SU-DHL-6 (cell line): ENCODE results near the gene KIF2C.

Experiments used
- H2AFZ ChIP-seq: fragments of 200-600 bp; sonication (generic); 2 replicates; pipeline ENCODE4 v1.6.1; 2014; ENCODE audit warnings: low read depth, mild to moderate bottlenecking, moderate library complexity, mixed read lengths, antibody characterized with exemption, low read length; ENCODE audit not compliant: severe bottlenecking
- H3F3A ChIP-seq: fragments of 200-600 bp; shearing (Covaris generic); 2 replicates; pipeline ENCODE4 v1.6.0; 2016; ENCODE audit warnings: antibody characterized with exemption, mild to moderate bottlenecking; ENCODE audit not compliant: insufficient read depth
- H3K27ac ChIP-seq: fragments of 200-600 bp; sonication (generic); 2 replicates; pipeline ENCODE4 v1.5.1; 2016; ENCODE audit warnings: low read depth, mild to moderate bottlenecking, low read length, moderate library complexity, mixed read lengths
- H3K27me3 ChIP-seq: fragments of 200-600 bp; sonication (generic), shearing (Covaris generic); 2 replicates; pipeline ENCODE4 v1.6.0; 2014; ENCODE audit warnings: mild to moderate bottlenecking, low read length
- H3K36me3 ChIP-seq: fragments of 200-600 bp; sonication (generic); 2 replicates; pipeline ENCODE4 v1.6.1; 2014; ENCODE audit warnings: mild to moderate bottlenecking, low read length, mixed read lengths
- H3K4me2 ChIP-seq: fragments of 300-600, 200-600 bp; shearing (Covaris generic), sonication (generic); 2 replicates; pipeline ENCODE4 v1.6.0; 2014; ENCODE audit warnings: low read length, low read depth, mild to moderate bottlenecking; ENCODE audit not compliant: poor library complexity, severe bottlenecking
- H3K4me3 ChIP-seq: fragments of 200-600 bp; sonication (generic); 2 replicates; pipeline ENCODE4 v1.5.1; 2014; ENCODE audit warnings: antibody characterized with exemption, low read length, mild to moderate bottlenecking, mixed read lengths; ENCODE audit not compliant: insufficient read depth, poor library complexity, severe bottlenecking
- H3K79me2 ChIP-seq: fragments of 200-600 bp; sonication (generic); 2 replicates; pipeline ENCODE4 v1.6.1; 2014; ENCODE audit warnings: mild to moderate bottlenecking, low read length, moderate library complexity; ENCODE audit not compliant: insufficient read depth
- H3K9ac ChIP-seq: fragments of 200-600 bp; sonication (generic); 2 replicates; pipeline ENCODE4 v1.7.0; 2014; ENCODE audit warnings: mild to moderate bottlenecking, low read length
- H3K9me2 ChIP-seq: fragments of 200-600 bp; sonication (generic); replicated peaks from 2 replicates; pipeline ENCODE4 v1.6.1; 2014; ENCODE audit warnings: low read length; ENCODE audit not compliant: insufficient read depth
- H3K9me3 ChIP-seq: fragments of 200-600 bp; sonication (generic); 2 replicates; pipeline ENCODE4 v1.6.1; 2014; ENCODE audit warnings: low read length, mixed read lengths; ENCODE audit not compliant: insufficient read depth
- H4K20me1 ChIP-seq: fragments of 200-600 bp; sonication (generic); 2 replicates; pipeline ENCODE4 v1.6.1; 2014; ENCODE audit warnings: low read depth, mild to moderate bottlenecking, antibody characterized with exemption, low read length, moderate library complexity, mixed read lengths
- EZH2phosphoT487 ChIP-seq: fragments of 200-600 bp; sonication (generic), shearing (Covaris generic); conservative IDR thresholded peaks from 2 replicates; pipeline ENCODE4 v1.6.1; 2018; ENCODE audit warnings: mild to moderate bottlenecking, antibody characterized with exemption, low read length, moderate library complexity, mixed read lengths
- TF ChIP-seq, protein P1 (sequence below): fragments of 200-600 bp; sonication (generic); IDR thresholded peaks from one replicate; pipeline ENCODE4 v1.5.1; 2017; ENCODE audit warnings: antibody characterized with exemption, mild to moderate bottlenecking, low read length, moderate library complexity; ENCODE audit not compliant: insufficient read depth, poor library complexity, severe bottlenecking

Gene KIF2C

GRCh38 chr1:44780583-44781121 lies 41.0 kb downstream of the KIF2C start:
- Histone ChIP-seq H3K4me2 (no peak overlapping the region), H3F3A (peaks cover 67% of the 10 kb centered on the region), H3K9me3 (no peaks in the 10 kb centered on the region), H4K20me1 (peaks cover 21% of the 10 kb centered on the region; the same call in 1 of the 2 replicates), H3K79me2 (peaks cover 31% of the 10 kb centered on the region), H3K4me3 (no peak overlapping the region), H3K27me3 (no peaks in the 10 kb centered on the region), H2AFZ (no peak overlapping the region), H3K27ac (no peak overlapping the region), H3K36me3 (peaks cover 34% of the 10 kb centered on the region), H3K9me2 (no peaks in the 10 kb centered on the region), H3K9ac (no peak overlapping the region)
- TF ChIP-seq EZH2phosphoT487, result no peak
- TF ChIP-seq, protein P1, sequence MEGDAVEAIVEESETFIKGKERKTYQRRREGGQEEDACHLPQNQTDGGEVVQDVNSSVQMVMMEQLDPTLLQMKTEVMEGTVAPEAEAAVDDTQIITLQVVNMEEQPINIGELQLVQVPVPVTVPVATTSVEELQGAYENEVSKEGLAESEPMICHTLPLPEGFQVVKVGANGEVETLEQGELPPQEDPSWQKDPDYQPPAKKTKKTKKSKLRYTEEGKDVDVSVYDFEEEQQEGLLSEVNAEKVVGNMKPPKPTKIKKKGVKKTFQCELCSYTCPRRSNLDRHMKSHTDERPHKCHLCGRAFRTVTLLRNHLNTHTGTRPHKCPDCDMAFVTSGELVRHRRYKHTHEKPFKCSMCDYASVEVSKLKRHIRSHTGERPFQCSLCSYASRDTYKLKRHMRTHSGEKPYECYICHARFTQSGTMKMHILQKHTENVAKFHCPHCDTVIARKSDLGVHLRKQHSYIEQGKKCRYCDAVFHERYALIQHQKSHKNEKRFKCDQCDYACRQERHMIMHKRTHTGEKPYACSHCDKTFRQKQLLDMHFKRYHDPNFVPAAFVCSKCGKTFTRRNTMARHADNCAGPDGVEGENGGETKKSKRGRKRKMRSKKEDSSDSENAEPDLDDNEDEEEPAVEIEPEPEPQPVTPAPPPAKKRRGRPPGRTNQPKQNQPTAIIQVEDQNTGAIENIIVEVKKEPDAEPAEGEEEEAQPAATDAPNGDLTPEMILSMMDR, result no peak

DNA sequence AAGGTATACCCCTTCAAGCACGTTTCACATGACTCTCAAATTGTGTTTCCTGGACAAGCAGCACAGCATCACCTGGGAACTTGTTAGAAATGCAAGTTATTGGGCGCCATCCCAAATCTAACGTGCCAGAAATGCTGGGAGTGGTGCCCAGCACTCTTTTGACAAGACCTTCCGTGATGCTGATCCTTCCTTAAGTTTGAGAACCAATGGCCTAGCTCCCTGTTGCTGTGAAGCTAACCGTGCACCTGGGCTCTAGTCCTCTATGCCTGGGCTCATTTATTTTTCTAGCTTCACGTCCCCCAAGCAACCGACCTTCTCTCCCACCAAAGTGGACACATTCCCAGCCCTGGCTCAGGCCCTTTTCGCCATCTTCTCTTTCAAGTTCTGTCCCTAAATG lies 44.1 kb downstream of the KIF2C start:
- Histone ChIP-seq H3K27ac (peak overlapping the region; percentile 58), H3K4me2 (peak overlapping the region; percentile 64), H2AFZ (peak overlapping the region; percentile 22)

GRCh38 chr1:44784094-44785028 lies 44.7 kb downstream of the KIF2C start:
- peak overlapping the region; percentile 29 for H3K4me3 ChIP-seq
- H2AFZ ChIP-seq, result peak overlapping the region; percentile 22
- peak overlapping the region; percentile 58 for H3K27ac ChIP-seq
- no peaks in the 10 kb centered on the region for H4K20me1 ChIP-seq
- H3K79me2 ChIP-seq, result no peaks in the 10 kb centered on the region
- H3K27me3 ChIP-seq, result no peaks in the 10 kb centered on the region
- H3K9ac ChIP-seq, result peak overlapping the region; percentile 50
- TF ChIP-seq, protein P1, result no peak
- no peak for TF ChIP-seq EZH2phosphoT487
- H3K36me3 ChIP-seq, result no peaks in the 10 kb centered on the region
- no peaks in the 10 kb centered on the region for H3K9me3 ChIP-seq
- H3K4me2 ChIP-seq, result peak overlapping the region; percentile 64
- no peaks in the 10 kb centered on the region for H3K9me2 ChIP-seq
- H3F3A ChIP-seq, result peaks cover 58% of the 10 kb centered on the region

More for the DNA sequence above, 44.1 kb downstream of the KIF2C start:
- no peaks in the 10 kb centered on the region for H3K9me3 ChIP-seq
- H3K9me2 ChIP-seq, result no peaks in the 10 kb centered on the region
- peaks cover 65% of the 10 kb centered on the region for H3F3A ChIP-seq
- 0 out of 2 replicates have a peak, but pooled peaks cover 1% of the 10 kb centered on the region for H3K79me2 ChIP-seq
- H3K4me3 ChIP-seq, result peak overlapping the region; percentile 29
- peak overlapping the region; percentile 50 for H3K9ac ChIP-seq
- no peaks in the 10 kb centered on the region for H3K27me3 ChIP-seq
- TF ChIP-seq EZH2phosphoT487, result no peak
- TF ChIP-seq, protein P1, result no peak
- peaks cover 5% of the 10 kb centered on the region for H3K36me3 ChIP-seq
- peaks cover 1% of the 10 kb centered on the region; the same call in 1 of the 2 replicates for H4K20me1 ChIP-seq
